ENCODE measurements around the gene TBCC. TPM values are rescaled to one million over a fixed set of nuclear protein-coding genes. Genes with fewer than 3 reads are reported as not detected.

The TBCC gene
- total RNA-seq, 1 donor from 2014 or later = 40.1 TPM

DNA sequence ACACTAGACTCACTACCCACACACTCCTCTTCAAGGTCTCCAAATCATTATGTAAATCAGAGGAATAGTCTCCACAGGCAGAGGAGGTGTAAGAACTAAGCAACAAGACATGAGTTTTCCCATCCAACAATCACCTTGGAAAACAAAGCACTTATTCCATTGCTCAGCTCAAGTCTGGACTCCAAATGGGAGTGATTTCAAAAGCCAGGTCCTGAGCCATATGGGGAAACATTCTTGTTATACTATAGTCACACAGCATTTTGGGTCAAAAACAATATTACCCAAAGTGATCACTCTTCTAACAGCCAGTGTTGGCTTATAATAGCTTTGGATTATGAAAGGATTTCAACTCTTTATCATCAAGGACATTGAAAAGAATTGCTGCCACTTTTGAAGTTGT lies 19.9 kb downstream of the TBCC start:
- Histone ChIP-seq H3K36me3 (no peaks in the 10 kb centered on the region), H3K79me2 (ENCODE audit: low read depth) (no peaks in the 10 kb centered on the region), H2AFZ (replicated peaks) (no peak overlapping the region), H3K4me3 (no peak overlapping the region), H3K27me3 (no peaks in the 10 kb centered on the region), H4K20me1 (ENCODE audit: low read depth) (no peaks in the 10 kb centered on the region), H3K9ac (no peak overlapping the region), H3K9me3 (ENCODE audit: low read depth) (no peaks in the 10 kb centered on the region), H3K4me1 (no peaks in the 10 kb centered on the region), H3F3A (ENCODE audit: low read depth) (no peaks in the 10 kb centered on the region), H3K4me2 (no peak overlapping the region), H3K27ac (no peak overlapping the region)
- Mint-ChIP-seq H3K9me3 (no peaks in the 10 kb centered on the region), H3K36me3 (no peaks in the 10 kb centered on the region), H3K4me1 (peaks cover 2% of the 10 kb centered on the region), H3K4me3 (no peak overlapping the region), H3K27ac (no peak overlapping the region), H3K27me3 (ENCODE audit: insufficient read depth, low read depth) (peaks cover 8% of the 10 kb centered on the region)
- DNase-seq (ENCODE audit: low spot score) = no peak
- TF ChIP-seq EZH2 (IDR thresholded peaks at IDR 0.05) (no peak), CTCF (IDR thresholded peaks at IDR 0.05) (no peak), EZH2phosphoT487 (IDR thresholded peaks at IDR 0.05) (no peak)

GRCh38 chr6:42724825-42725224 lies 21.1 kb downstream of the TBCC start:
- Histone ChIP-seq H3F3A (ENCODE audit: low read depth) (no peaks in the 10 kb centered on the region), H4K20me1 (ENCODE audit: low read depth) (no peaks in the 10 kb centered on the region), H3K36me3 (no peaks in the 10 kb centered on the region), H3K9me3 (ENCODE audit: low read depth) (no peaks in the 10 kb centered on the region), H2AFZ (replicated peaks) (no peak overlapping the region), H3K4me3 (no peak overlapping the region), H3K9ac (no peak overlapping the region), H3K4me1 (no peaks in the 10 kb centered on the region), H3K79me2 (ENCODE audit: low read depth) (no peaks in the 10 kb centered on the region), H3K4me2 (no peak overlapping the region), H3K27me3 (no peaks in the 10 kb centered on the region), H3K27ac (no peak overlapping the region)
- TF ChIP-seq EZH2 (IDR thresholded peaks at IDR 0.05) = no peak
- TF ChIP-seq CTCF (IDR thresholded peaks at IDR 0.05) = no peak
- TF ChIP-seq EZH2phosphoT487 (IDR thresholded peaks at IDR 0.05) = no peak
- H3K27ac Mint-ChIP-seq = no peak overlapping the region
- H3K4me1 Mint-ChIP-seq = peaks cover 2% of the 10 kb centered on the region
- H3K36me3 Mint-ChIP-seq = no peaks in the 10 kb centered on the region
- peaks cover 8% of the 10 kb centered on the region for H3K27me3 Mint-ChIP-seq (ENCODE audit: insufficient read depth, low read depth)
- DNase-seq (ENCODE audit: low spot score) = no peak
- H3K4me3 Mint-ChIP-seq = no peak overlapping the region
- no peaks in the 10 kb centered on the region for H3K9me3 Mint-ChIP-seq

DNA sequence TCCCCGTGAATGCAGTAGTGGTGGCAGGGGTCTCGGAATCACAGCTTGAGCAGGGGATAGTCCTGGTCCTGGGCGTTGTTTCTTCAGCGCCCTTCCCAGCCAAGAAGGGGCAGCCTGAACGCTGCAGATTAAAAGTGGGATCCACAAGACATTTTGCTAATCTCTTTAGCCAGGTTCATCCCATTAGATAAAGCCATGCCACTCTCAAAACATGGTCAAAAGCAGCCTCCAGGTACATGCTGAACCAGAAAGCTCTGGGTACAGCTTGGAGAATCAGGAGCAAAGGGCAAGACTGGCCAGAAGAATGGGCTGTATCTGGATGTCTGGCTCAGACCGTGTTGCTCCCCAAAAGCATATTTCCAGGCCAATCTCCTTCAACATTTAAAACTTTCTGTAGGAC lies 23.4 kb downstream of the TBCC start, which contains the start of gene PRPH2:
Gene PRPH2 (minus strand): TSS at position 101 of the 400 bp plus-strand sequence. CDS start 263 bp downstream, outside the sequence.
- Histone ChIP-seq H3K4me3 (no peak within 1 kb of the TSS), H3K27ac (no peak within 1 kb of the TSS), H3K4me2 (no peak within 1 kb of the TSS), H3K4me1 (no peaks in the 10 kb centered on the region), H3K79me2 (ENCODE audit: low read depth) (no peaks in the 10 kb centered on the region), H3K27me3 (no peaks in the 10 kb centered on the region), H3F3A (ENCODE audit: low read depth) (no peaks in the 10 kb centered on the region), H3K36me3 (no peaks in the 10 kb centered on the region), H3K9ac (no peak within 1 kb of the TSS), H4K20me1 (ENCODE audit: low read depth) (no peaks in the 10 kb centered on the region), H2AFZ (replicated peaks) (no peak within 1 kb of the TSS), H3K9me3 (ENCODE audit: low read depth) (no peaks in the 10 kb centered on the region)
- H3K36me3 Mint-ChIP-seq = no peaks in the 10 kb centered on the region
- H3K27me3 Mint-ChIP-seq (ENCODE audit: insufficient read depth, low read depth) = peaks cover 6% of the 10 kb centered on the region
- no peaks in the 10 kb centered on the region for H3K9me3 Mint-ChIP-seq
- DNase-seq (ENCODE audit: low spot score) = no peak
- H3K4me3 Mint-ChIP-seq = peak within 1 kb of the TSS; percentile 22
- H3K27ac Mint-ChIP-seq = no peak within 1 kb of the TSS
- peaks cover 2% of the 10 kb centered on the region for H3K4me1 Mint-ChIP-seq
- TF ChIP-seq EZH2phosphoT487 (IDR thresholded peaks at IDR 0.05) (no peak), EZH2 (IDR thresholded peaks at IDR 0.05) (no peak), CTCF (IDR thresholded peaks at IDR 0.05) (no peak)
